Karpas-422 (cell line): Measurements from ENCODE around the gene ENTPD6. TPM values are rescaled to one million over a fixed set of nuclear protein-coding genes. Genes with fewer than 3 reads are reported as not detected.
"Not testable (repeated sequence)": the region's sequence is repeated elsewhere in the genome, so short reads cannot be mapped to it uniquely, and the experiment has no call there.

ENCODE experiments used
- DNase-seq: peaks from one replicate; pipeline ENCODE4 v3.0.0-alpha.2; 2015
- H2AFZ ChIP-seq: fragments of 200-600 bp; sonication (generic); 2 replicates; pipeline ENCODE4 v1.6.1; 2014; ENCODE audit warnings: antibody characterized with exemption, low read length, mixed read lengths
- H3K27ac ChIP-seq: fragments of 200-600 bp; sonication (generic); 2 replicates; pipeline ENCODE4 v1.5.1; 2014; ENCODE audit warnings: mild to moderate bottlenecking, low read length, moderate library complexity
- H3K27me3 ChIP-seq: fragments of 200-600 bp; sonication (generic); 2 replicates; pipeline ENCODE4 v1.6.1; 2014; ENCODE audit warnings: low read length, mixed read lengths
- H3K36me3 ChIP-seq: fragments of 200-600 bp; sonication (generic); 2 replicates; pipeline ENCODE4 v1.6.1; 2014; ENCODE audit warnings: low read length, mixed read lengths; ENCODE audit not compliant: insufficient read depth
- H3K4me1 ChIP-seq: fragments of 200-600 bp; sonication (generic); 2 replicates; pipeline ENCODE4 v1.6.1; 2014; ENCODE audit warnings: mild to moderate bottlenecking, low read length, mixed read lengths
- H3K4me2 ChIP-seq: fragments of 200-600 bp; sonication (generic); 2 replicates; pipeline ENCODE4 v1.6.1; 2014; ENCODE audit warnings: low read length, low read depth, mild to moderate bottlenecking; ENCODE audit not compliant: poor library complexity, severe bottlenecking
- H3K4me3 ChIP-seq: fragments of 200-600 bp; sonication (generic); 2 replicates; pipeline ENCODE4 v1.5.1; 2014; ENCODE audit warnings: mild to moderate bottlenecking, antibody characterized with exemption, low read length, mixed read lengths
- H3K79me2 ChIP-seq: fragments of 200-600 bp; sonication (generic); 2 replicates; pipeline ENCODE4 v1.6.1; 2014; ENCODE audit warnings: mild to moderate bottlenecking, low read length, mixed read lengths
- H3K9ac ChIP-seq: fragments of 200-600 bp; sonication (generic); 2 replicates; pipeline ENCODE4 v1.6.0; 2014; ENCODE audit warnings: low read length
- H3K9me2 ChIP-seq: fragments of 200-600 bp; sonication (generic), shearing (Covaris generic); replicated peaks from 2 replicates; pipeline ENCODE4 v1.6.0; 2014; ENCODE audit warnings: mild to moderate bottlenecking, low read length, moderate library complexity; ENCODE audit not compliant: insufficient read depth
- H3K9me3 ChIP-seq: fragments of 300-700, 200-600 bp; sonication (generic); 2 replicates; pipeline ENCODE4 v1.6.1; 2014; ENCODE audit warnings: low read length, mixed read lengths
- H4K20me1 ChIP-seq: fragments of 200-600 bp; sonication (generic); 2 replicates; pipeline ENCODE4 v1.6.1; 2014; ENCODE audit warnings: mild to moderate bottlenecking, antibody characterized with exemption, low read length, low read depth; ENCODE audit not compliant: insufficient read depth
- total RNA-seq: library from RNA; depleted of rRNA; stranded (reverse); fragments of >200 nt; shearing (Covaris generic); gene quantifications from 2 replicates; pipeline ENCODE4 v1.2.3, GENCODE V29; 2014; ENCODE audit warnings: low replicate concordance

Gene ENTPD6
- total RNA-seq, 1 experiment from 2014 or later: 100 TPM

DNA sequence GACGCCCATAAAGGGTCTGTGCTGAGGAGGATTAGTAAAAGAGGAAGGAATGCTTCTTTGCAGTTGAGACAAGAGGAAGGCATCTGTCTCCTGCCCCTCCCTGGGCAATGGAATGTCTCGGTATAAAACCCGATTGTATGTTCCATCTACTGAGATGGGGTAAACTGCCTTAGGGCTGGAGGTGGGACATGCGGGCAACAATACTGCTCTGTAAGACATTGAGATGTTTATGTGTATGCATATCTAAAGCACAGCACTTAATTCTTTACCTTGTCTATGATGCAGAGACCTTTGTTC lies 46.1 kb downstream of the ENTPD6 start:
- H3K27ac ChIP-seq: peak overlapping the region; percentile 59; the same call in 1 of the 2 replicates
- not testable (repeated sequence) for H2AFZ ChIP-seq, H4K20me1 ChIP-seq, H3K4me2 ChIP-seq, H3K36me3 ChIP-seq, DNase-seq, H3K4me3 ChIP-seq, H3K9ac ChIP-seq, H3K9me2 ChIP-seq, H3K27me3 ChIP-seq, H3K9me3 ChIP-seq, H3K79me2 ChIP-seq
- H3K4me1 ChIP-seq: peaks cover 98% of the 10 kb centered on the region

DNA sequence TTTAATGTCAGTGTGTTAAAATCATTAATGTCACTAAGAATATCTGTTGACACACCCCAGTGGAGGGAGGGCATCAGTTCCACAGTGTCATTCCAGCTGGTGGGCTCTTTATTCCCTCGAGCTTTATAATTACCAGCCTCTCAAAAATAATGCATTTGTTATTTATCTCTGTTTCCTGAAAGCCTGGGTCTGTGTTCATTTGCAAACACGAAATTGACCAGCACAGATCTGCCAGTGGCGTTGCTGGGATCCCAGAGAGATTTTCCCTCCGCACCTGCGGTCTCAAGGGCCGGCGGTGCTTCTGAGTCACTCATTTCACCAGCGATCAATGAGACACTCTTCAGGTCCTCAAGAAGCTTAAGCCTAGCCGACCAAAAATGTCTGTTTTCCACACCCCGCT lies 46.7 kb downstream of the ENTPD6 start:
- Histone ChIP-seq H3K27ac (peak overlapping the region; percentile 98; the same call in 1 of the 2 replicates), H3K36me3 (no peaks in the 10 kb centered on the region; the same call in 1 of the 2 replicates), H4K20me1 (no peaks in the 10 kb centered on the region), H2AFZ (no peak overlapping the region), H3K9me2 (no peaks in the 10 kb centered on the region), H3K9ac (0 out of 2 replicates have a peak overlapping the region, but pooled peaks have one; percentile 7), H3K9me3 (no peaks in the 10 kb centered on the region), H3K27me3 (no peaks in the 10 kb centered on the region), H3K79me2 (no peaks in the 10 kb centered on the region; the same call in 1 of the 2 replicates), H3K4me2 (peak overlapping the region; percentile 19), H3K4me3 (no peak overlapping the region), H3K4me1 (peaks cover 99% of the 10 kb centered on the region)
- no peak for DNase-seq

DNA sequence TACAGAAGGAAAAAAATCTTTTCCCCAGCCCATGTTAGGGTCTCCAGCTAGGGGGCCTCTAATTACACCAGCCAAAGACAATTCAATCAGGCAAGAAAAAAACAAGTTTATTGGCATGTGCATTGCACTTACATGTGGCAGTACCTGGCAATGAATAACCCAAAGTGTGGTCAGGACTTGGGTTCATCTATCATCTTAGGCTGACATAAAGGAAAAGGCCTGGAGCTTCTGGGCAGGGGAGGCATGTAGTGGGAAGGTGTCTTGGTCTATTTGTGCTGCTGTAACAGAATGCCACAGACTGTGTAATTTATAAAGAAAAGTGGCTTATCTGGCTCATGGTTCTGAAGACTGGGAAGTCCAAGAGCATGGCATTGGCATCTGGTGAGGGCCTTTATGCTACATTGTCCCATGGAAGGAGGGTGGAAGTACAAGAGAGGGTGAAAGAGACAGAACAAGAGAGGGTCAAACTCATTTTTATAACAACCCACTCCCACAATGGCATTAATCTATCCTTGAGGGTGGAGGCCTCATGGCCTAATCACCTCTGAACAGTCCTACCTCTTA lies 48.0 kb downstream of the ENTPD6 start:
- no peak for DNase-seq
- H3K79me2 ChIP-seq: peaks cover 5% of the 10 kb centered on the region
- H2AFZ ChIP-seq: no peak overlapping the region
- H3K27ac ChIP-seq: peak overlapping the region; percentile 98; the same call in 1 of the 2 replicates
- H3K4me1 ChIP-seq: peaks cover 91% of the 10 kb centered on the region
- H4K20me1 ChIP-seq: no peaks in the 10 kb centered on the region
- H3K4me2 ChIP-seq: no peak overlapping the region
- H3K9ac ChIP-seq: no peak overlapping the region
- H3K36me3 ChIP-seq: no peaks in the 10 kb centered on the region; the same call in 1 of the 2 replicates
- no peaks in the 10 kb centered on the region for H3K9me2 ChIP-seq
- H3K27me3 ChIP-seq: no peaks in the 10 kb centered on the region
- H3K4me3 ChIP-seq: no peak overlapping the region
- H3K9me3 ChIP-seq: no peaks in the 10 kb centered on the region

DNA sequence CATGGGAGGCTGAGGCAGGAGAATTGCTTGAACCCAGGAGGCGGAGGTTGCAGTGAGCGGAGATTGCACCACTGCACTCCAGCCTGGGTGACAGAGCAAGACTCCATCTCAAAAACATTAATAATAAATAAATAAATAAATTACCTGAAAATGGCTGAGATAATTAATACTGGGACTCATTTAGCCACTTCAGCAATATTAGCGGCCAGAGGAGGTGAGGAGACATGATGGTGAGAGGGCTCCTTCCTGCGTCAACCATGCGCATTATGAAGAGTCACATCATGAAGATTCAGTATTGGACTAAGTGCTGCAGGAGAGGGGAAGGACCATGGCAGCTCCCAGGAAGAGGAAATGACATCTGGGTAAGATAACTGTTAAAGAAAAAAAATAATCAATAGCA lies 49.5 kb downstream of the ENTPD6 start:
- no peak overlapping the region for H2AFZ ChIP-seq
- peaks cover 20% of the 10 kb centered on the region for H3K79me2 ChIP-seq
- peak overlapping the region; percentile 98 for H3K27ac ChIP-seq
- H3K9me3 ChIP-seq: no peaks in the 10 kb centered on the region
- H3K36me3 ChIP-seq: peaks cover under 1% of the 10 kb centered on the region
- no peak overlapping the region for H3K4me3 ChIP-seq
- no peaks in the 10 kb centered on the region for H3K27me3 ChIP-seq
- H3K4me1 ChIP-seq: peaks cover 86% of the 10 kb centered on the region
- no peaks in the 10 kb centered on the region for H3K9me2 ChIP-seq
- H3K4me2 ChIP-seq: peak overlapping the region; percentile 93
- peaks cover 14% of the 10 kb centered on the region for H4K20me1 ChIP-seq
- no peak for DNase-seq
- H3K9ac ChIP-seq: peak overlapping the region; percentile 63; the same call in 1 of the 2 replicates

DNA sequence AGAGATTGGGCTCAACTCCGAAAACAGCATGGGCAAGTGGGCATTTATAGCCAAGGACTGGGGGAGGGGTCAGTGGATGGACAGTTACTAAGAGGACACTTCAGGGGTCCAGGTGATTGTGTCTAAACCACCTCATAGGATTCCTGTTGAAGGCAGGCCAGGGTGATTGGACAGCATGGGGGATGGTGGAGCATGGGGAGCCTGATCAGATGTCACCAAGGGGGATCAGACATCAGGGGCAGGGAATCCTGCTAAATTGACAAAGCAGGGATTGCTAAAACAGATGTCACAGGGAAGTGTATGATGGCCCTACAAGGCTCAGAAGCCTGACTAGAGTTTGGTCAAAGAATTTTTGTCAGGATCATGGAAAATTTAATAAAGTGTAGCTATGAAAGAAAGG lies 49.9 kb downstream of the ENTPD6 start:
- no peaks in the 10 kb centered on the region for H3K9me2 ChIP-seq
- no peak overlapping the region for H2AFZ ChIP-seq
- H3K36me3 ChIP-seq: peaks cover 6% of the 10 kb centered on the region
- H3K4me1 ChIP-seq: peaks cover 87% of the 10 kb centered on the region
- peak overlapping the region; percentile 93 for H3K4me2 ChIP-seq
- H3K79me2 ChIP-seq: peaks cover 25% of the 10 kb centered on the region
- H3K9me3 ChIP-seq: no peaks in the 10 kb centered on the region
- H3K27ac ChIP-seq: peak overlapping the region; percentile 98
- H4K20me1 ChIP-seq: peaks cover 19% of the 10 kb centered on the region
- peak overlapping the region; percentile 63 for H3K9ac ChIP-seq
- DNase-seq: no peak
- H3K27me3 ChIP-seq: no peaks in the 10 kb centered on the region
- H3K4me3 ChIP-seq: peak overlapping the region; percentile 98

DNA sequence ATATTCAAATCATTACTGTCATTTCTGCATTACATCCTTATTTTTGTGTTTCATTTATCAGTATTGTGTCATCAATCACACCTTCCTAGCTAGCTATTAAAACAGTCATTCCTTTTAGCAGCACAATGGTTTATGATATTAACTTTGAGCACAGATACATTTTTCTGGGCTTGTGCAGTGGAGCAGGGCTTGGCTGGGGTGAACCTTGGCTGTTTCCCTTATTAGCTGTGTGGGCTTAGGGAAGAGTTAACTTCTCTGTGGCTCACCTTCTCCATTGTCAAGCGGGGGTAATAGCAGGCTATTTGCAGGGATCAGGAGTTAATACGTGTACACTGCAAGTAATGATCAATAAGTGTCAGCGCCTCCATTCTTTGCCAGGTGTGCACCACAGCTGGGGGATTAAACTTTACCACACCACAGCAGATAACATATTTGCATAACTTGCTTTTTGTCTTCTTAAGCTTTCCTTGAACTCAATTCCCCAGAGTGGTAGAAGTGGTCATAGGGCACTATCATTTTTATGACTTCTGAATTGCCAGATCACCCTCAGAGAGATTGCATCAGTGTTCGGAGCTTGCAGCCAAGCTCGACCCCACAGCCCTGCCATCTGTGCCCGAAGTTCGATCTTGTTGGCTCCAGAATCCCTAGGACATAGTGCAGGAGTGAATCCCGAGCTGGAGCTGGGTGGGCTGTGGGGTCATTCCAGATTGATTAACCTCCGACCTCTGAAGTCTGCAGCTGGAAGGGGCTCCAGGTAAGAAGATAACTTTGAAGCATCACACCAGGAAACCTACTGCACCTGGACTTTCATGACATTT lies 50.9 kb downstream of the ENTPD6 start:
- H3K9ac ChIP-seq: peak overlapping the region; percentile 98
- no peaks in the 10 kb centered on the region for H3K9me3 ChIP-seq

DNA sequence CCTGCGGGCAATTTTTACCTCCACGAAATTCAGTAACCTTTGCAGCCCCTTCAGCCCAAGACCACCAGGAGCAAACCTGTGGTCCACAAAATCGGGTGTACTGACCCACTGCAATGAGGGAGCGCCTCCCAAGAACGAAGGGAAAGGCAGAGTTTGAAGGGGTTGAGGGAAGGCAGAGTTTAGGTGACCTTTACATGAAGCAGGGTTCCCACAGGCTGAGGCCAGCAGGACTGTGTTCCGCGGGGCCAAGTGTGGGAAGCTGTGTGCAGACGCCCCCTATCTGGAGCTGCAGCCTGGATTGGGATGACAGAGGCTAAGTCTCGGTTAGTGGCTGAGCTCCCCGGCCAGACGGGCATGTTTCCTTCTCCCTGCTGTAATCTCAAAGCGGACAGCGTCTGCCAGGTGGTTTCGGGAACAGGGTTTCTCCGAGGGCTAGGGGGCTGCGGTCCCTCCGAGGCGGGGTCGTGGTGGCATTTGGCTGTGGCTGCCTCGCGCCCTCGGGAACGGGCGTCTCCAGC lies 51.5 kb downstream of the ENTPD6 start:
- H2AFZ ChIP-seq: no peak overlapping the region
- H3K4me2 ChIP-seq: peak overlapping the region; percentile 93
- peak; percentile 73 for DNase-seq
- peaks cover 21% of the 10 kb centered on the region for H3K36me3 ChIP-seq
- H4K20me1 ChIP-seq: peaks cover 35% of the 10 kb centered on the region
- peaks cover 41% of the 10 kb centered on the region for H3K79me2 ChIP-seq
- peak overlapping the region; percentile 98 for H3K27ac ChIP-seq
- H3K9me3 ChIP-seq: no peaks in the 10 kb centered on the region
- peak overlapping the region; percentile 98 for H3K9ac ChIP-seq
- H3K4me3 ChIP-seq: peak overlapping the region; percentile 98
- peaks cover 87% of the 10 kb centered on the region for H3K4me1 ChIP-seq
- H3K27me3 ChIP-seq: no peaks in the 10 kb centered on the region
- no peaks in the 10 kb centered on the region for H3K9me2 ChIP-seq

More for the DNA sequence above, 50.9 kb downstream of the ENTPD6 start:
- no peaks in the 10 kb centered on the region for H3K27me3 ChIP-seq
- peaks cover 29% of the 10 kb centered on the region for H4K20me1 ChIP-seq
- peaks cover 34% of the 10 kb centered on the region for H3K79me2 ChIP-seq
- peak; percentile 96 for DNase-seq
- H3K9me2 ChIP-seq: no peaks in the 10 kb centered on the region
- peaks cover 15% of the 10 kb centered on the region for H3K36me3 ChIP-seq
- peaks cover 87% of the 10 kb centered on the region for H3K4me1 ChIP-seq
- H3K4me3 ChIP-seq: peak overlapping the region; percentile 98
- H3K27ac ChIP-seq: peak overlapping the region; percentile 98
- peak overlapping the region; percentile 93 for H3K4me2 ChIP-seq
- no peak overlapping the region for H2AFZ ChIP-seq

DNA sequence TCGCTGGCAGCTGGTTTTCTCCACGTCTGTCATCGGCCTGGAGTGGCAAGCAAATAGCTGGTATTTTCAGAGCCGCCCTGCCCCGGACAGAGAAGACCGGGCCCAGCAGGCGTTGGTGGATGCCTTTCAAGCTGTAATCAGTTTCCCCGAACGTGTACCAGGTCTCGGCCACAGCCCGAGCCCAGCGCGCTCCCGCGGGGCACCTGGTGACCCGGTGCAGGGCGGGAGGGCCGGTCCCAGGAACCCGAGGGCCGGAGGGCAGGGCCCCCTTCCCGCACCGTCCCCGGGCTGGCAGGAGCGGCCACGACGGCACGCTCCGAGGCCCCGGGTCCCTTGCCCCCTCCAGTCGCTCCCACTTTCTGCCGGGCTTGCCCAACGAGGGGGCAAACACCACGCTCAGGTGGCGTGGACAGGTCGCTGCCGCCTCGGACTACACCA lies 52.0 kb downstream of the ENTPD6 start:
- peaks cover 39% of the 10 kb centered on the region for H4K20me1 ChIP-seq
- no peaks in the 10 kb centered on the region for H3K9me2 ChIP-seq
- H3K79me2 ChIP-seq: peaks cover 46% of the 10 kb centered on the region
- no peak overlapping the region for H2AFZ ChIP-seq
- H3K9me3 ChIP-seq: no peaks in the 10 kb centered on the region
- DNase-seq: no peak
- peaks cover 22% of the 10 kb centered on the region for H3K36me3 ChIP-seq
- H3K27me3 ChIP-seq: no peaks in the 10 kb centered on the region
- peak overlapping the region; percentile 98 for H3K27ac ChIP-seq
- H3K4me1 ChIP-seq: peaks cover 87% of the 10 kb centered on the region
- peak overlapping the region; percentile 98 for H3K9ac ChIP-seq
- H3K4me2 ChIP-seq: peak overlapping the region; percentile 93
- peak overlapping the region; percentile 98 for H3K4me3 ChIP-seq
